ENCODE measurements around the gene SRRM3.

SRRM3 gene

GRCh38 chr7:76222839-76223238, 21.1 kb downstream of the SRRM3 start (continued):
- TF ChIP-seq, protein P1, sequence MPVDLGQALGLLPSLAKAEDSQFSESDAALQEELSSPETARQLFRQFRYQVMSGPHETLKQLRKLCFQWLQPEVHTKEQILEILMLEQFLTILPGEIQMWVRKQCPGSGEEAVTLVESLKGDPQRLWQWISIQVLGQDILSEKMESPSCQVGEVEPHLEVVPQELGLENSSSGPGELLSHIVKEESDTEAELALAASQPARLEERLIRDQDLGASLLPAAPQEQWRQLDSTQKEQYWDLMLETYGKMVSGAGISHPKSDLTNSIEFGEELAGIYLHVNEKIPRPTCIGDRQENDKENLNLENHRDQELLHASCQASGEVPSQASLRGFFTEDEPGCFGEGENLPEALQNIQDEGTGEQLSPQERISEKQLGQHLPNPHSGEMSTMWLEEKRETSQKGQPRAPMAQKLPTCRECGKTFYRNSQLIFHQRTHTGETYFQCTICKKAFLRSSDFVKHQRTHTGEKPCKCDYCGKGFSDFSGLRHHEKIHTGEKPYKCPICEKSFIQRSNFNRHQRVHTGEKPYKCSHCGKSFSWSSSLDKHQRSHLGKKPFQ (tag by site-specific recombination; IDR thresholded peaks at IDR 0.05): no peak
- TF ChIP-seq ZNF549 (tag by site-specific recombination; IDR thresholded peaks at IDR 0.05) (no peak), KLF7 (tag by site-specific recombination; IDR thresholded peaks at IDR 0.05; ENCODE audit: borderline replicate concordance) (no peak)

DNA sequence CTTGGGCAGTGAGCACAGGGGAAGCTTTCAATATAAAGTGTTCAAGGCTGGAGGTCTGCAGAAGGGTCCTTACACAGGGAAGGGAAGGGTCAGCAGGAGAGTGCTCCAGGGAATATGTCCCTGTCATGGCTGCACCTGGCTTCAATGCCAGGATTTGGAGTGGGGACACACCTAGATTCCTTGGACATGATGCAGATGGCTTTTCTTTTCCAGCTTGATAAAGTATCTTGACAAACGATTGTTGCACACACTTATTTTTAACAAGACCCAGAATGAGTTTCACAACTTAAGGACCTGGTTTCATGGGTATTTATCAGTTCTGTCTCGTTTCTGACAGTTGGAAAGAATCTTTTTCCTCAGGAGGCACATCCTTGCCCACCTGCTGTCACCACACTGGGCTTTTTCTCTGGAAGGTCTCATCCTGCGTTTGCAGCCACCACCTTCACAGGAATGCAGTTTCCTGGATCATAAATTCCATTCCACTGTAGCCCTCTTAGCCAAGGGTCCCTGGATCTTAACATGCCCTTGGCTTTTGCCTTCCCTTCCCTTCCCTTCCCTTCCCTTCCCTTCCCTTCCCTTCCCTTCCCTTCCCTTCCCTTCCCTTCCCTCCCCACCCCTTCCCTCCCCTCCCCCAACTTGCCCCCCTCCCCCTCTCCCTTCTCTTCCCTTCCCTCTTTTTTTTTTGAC, 21.7 kb downstream of the SRRM3 start:
- Histone ChIP-seq H3K9me3 (ENCODE audit: control insufficient read depth, insufficient read depth, low read depth, low read length) (no peaks in the 10 kb centered on the region), H3K4me3 (ENCODE audit: low read depth, low read length) (no peak overlapping the region), H3K27ac (ENCODE audit: extremely low read depth, low read depth, low read length) (no peak overlapping the region), H3K36me3 (ENCODE audit: control insufficient read depth in 2 of 2, insufficient read depth in 1 of 2, low read length in 2 of 2) (no peaks in the 10 kb centered on the region), H3K4me1 (ENCODE audit: control insufficient read depth, insufficient read depth, low read length) (no peaks in the 10 kb centered on the region)
- ChIA-PET POLR2A (no interaction called here), CTCF (no interaction called here)
- TF ChIP-seq ZNF391 (tag by site-specific recombination; IDR thresholded peaks at IDR 0.05; ENCODE audit: borderline replicate concordance, low read depth) (no peak), ZEB2 (tag by site-specific recombination; IDR thresholded peaks at IDR 0.05) (no peak), GLI2 (tag by site-specific recombination; IDR thresholded peaks at IDR 0.05; ENCODE audit: borderline replicate concordance, low read depth) (no peak), ZBTB7A (tag by site-specific recombination; IDR thresholded peaks at IDR 0.05; ENCODE audit: low read depth) (no peak), TCF7L2 (IDR thresholded peaks at IDR 0.05; ENCODE audit: borderline replicate concordance, low read depth, low read length) (no peak), SETDB1 (IDR thresholded peaks at IDR 0.05; ENCODE audit: insufficient read length, low read length) (no peak)

GRCh38 chr7:76224695-76225094, 23.0 kb downstream of the SRRM3 start:
- Histone ChIP-seq H3K4me3 (ENCODE audit: low read depth, low read length) (no peak overlapping the region), H3K4me1 (ENCODE audit: control insufficient read depth, insufficient read depth, low read length) (no peaks in the 10 kb centered on the region), H3K36me3 (ENCODE audit: control insufficient read depth in 2 of 2, insufficient read depth in 1 of 2, low read length in 2 of 2) (no peaks in the 10 kb centered on the region), H3K27ac (ENCODE audit: extremely low read depth, low read depth, low read length) (no peak overlapping the region), H3K9me3 (ENCODE audit: control insufficient read depth, insufficient read depth, low read depth, low read length) (no peaks in the 10 kb centered on the region)
- ChIA-PET POLR2A (no interaction called here), CTCF (interaction anchor here (1.1 to 1.3 kb wide), 2 partner anchors 23 to 67 kb away, joined by 3 read pairs; partner anchors contain the start of gene SRRM3)
- no peak for TF ChIP-seq ZIC2 (tag by site-specific recombination; IDR thresholded peaks at IDR 0.05)
- TF ChIP-seq ZNF677 (tag by site-specific recombination; IDR thresholded peaks at IDR 0.05): no peak
- TF ChIP-seq ZXDB (tag by site-specific recombination; IDR thresholded peaks at IDR 0.05): no peak
- no peak for TF ChIP-seq ZNF521 (tag by site-specific recombination; IDR thresholded peaks at IDR 0.05)
- TF ChIP-seq, protein P2, sequence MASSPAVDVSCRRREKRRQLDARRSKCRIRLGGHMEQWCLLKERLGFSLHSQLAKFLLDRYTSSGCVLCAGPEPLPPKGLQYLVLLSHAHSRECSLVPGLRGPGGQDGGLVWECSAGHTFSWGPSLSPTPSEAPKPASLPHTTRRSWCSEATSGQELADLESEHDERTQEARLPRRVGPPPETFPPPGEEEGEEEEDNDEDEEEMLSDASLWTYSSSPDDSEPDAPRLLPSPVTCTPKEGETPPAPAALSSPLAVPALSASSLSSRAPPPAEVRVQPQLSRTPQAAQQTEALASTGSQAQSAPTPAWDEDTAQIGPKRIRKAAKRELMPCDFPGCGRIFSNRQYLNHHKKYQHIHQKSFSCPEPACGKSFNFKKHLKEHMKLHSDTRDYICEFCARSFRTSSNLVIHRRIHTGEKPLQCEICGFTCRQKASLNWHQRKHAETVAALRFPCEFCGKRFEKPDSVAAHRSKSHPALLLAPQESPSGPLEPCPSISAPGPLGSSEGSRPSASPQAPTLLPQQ (tag by site-specific recombination; IDR thresholded peaks at IDR 0.05): no peak
- no peak for TF ChIP-seq ZNF121 (tag by site-specific recombination; IDR thresholded peaks at IDR 0.05)
- no peak for TF ChIP-seq ZNF544 (tag by site-specific recombination; IDR thresholded peaks at IDR 0.05)

GRCh38 chr7:76225379-76225778, 23.7 kb downstream of the SRRM3 start:
- no peak overlapping the region for H3K4me3 ChIP-seq (ENCODE audit: low read depth, low read length)
- H3K36me3 ChIP-seq (ENCODE audit: control insufficient read depth in 2 of 2, insufficient read depth in 1 of 2, low read length in 2 of 2): no peaks in the 10 kb centered on the region
- no peaks in the 10 kb centered on the region for H3K4me1 ChIP-seq (ENCODE audit: control insufficient read depth, insufficient read depth, low read length)
- CTCF ChIA-PET: interaction anchor here (1.1 kb wide), 1 partner anchor 66 kb away, joined by 3 read pairs; no protein-coding TSS in a partner anchor
- no peaks in the 10 kb centered on the region for H3K9me3 ChIP-seq (ENCODE audit: control insufficient read depth, insufficient read depth, low read depth, low read length)
- POLR2A ChIA-PET: no interaction called here
- no peak overlapping the region for H3K27ac ChIP-seq (ENCODE audit: extremely low read depth, low read depth, low read length)
- TF ChIP-seq ZNF544 (tag by site-specific recombination; IDR thresholded peaks at IDR 0.05): no peak
- no peak for TF ChIP-seq ZNF473 (tag by site-specific recombination; IDR thresholded peaks at IDR 0.05)
- TF ChIP-seq ZNF571 (tag by site-specific recombination; IDR thresholded peaks at IDR 0.05): no peak
- no peak for TF ChIP-seq MYNN (tag by site-specific recombination; IDR thresholded peaks at IDR 0.05; ENCODE audit: borderline replicate concordance)
- TF ChIP-seq ZBTB49 (tag by site-specific recombination; IDR thresholded peaks at IDR 0.05; ENCODE audit: low read depth): no peak
- TF ChIP-seq ZNF513 (tag by site-specific recombination; IDR thresholded peaks at IDR 0.05): no peak
- no peak for TF ChIP-seq IKZF3 (tag by site-specific recombination; IDR thresholded peaks at IDR 0.05)

Measured in HEK293 (cell line).